ENCODE measurements around the gene TNFSF13. TPM values are rescaled to one million over a fixed set of nuclear protein-coding genes. Genes with fewer than 3 reads are reported as not detected.

Gene TNFSF13
- total RNA-seq, 1 donor from 2014 or later, result 101 TPM

GRCh38 chr17:7588553-7589203 lies 30.1 kb downstream of the TNFSF13 start:
- intact Hi-C loops (cut with DNase I), result no loop called here
- peak overlapping the region; percentile 28 for H3K4me3 ChIP-seq

GRCh38 chr17:7589204-7589868 lies 30.8 kb downstream of the TNFSF13 start:
- peaks cover 49% of the 10 kb centered on the region for H3K36me3 ChIP-seq

More at GRCh38 chr17:7588553-7589203, 30.1 kb downstream of the TNFSF13 start:
- Histone ChIP-seq H3K36me3 (peaks cover 42% of the 10 kb centered on the region), H3K4me1 (peaks cover 17% of the 10 kb centered on the region), H3K9me3 (no peaks in the 10 kb centered on the region), H3K27me3 (no peaks in the 10 kb centered on the region), H3K27ac (no peak overlapping the region)
- ATAC-seq (no peak), DNase-seq (no peak)
- no peak for TF ChIP-seq CTCF (IDR thresholded peaks at IDR 0.05)

GRCh38 chr17:7589891-7590691 lies 31.5 kb downstream of the TNFSF13 start, which contains the start of gene SOX15:
Gene SOX15 (minus strand): TSS chr17:7590094. CDS start chr17:7589676, 418 bp downstream.
- DNase-seq (no peak), ATAC-seq (no peak)
- intact Hi-C loops (cut with DNase I), result no loop called here
- Histone ChIP-seq H3K4me3 (peak within 1 kb of the TSS; percentile 28), H3K36me3 (peaks cover 56% of the 10 kb centered on the region), H3K27ac (no peak within 1 kb of the TSS), H3K27me3 (no peaks in the 10 kb centered on the region), H3K4me1 (peaks cover 9% of the 10 kb centered on the region), H3K9me3 (no peaks in the 10 kb centered on the region)
- TF ChIP-seq CTCF (IDR thresholded peaks at IDR 0.05), result no peak

More at GRCh38 chr17:7589204-7589868, 30.8 kb downstream of the TNFSF13 start:
- no peak overlapping the region for H3K27ac ChIP-seq
- TF ChIP-seq CTCF (IDR thresholded peaks at IDR 0.05), result peak; percentile 89
- peak overlapping the region; percentile 28 for H3K4me3 ChIP-seq
- H3K4me1 ChIP-seq, result peaks cover 16% of the 10 kb centered on the region
- ATAC-seq, result peak; percentile 89
- DNase-seq, result peak; percentile 90
- no peaks in the 10 kb centered on the region for H3K9me3 ChIP-seq
- intact Hi-C loops (cut with DNase I), result no loop called here
- no peaks in the 10 kb centered on the region for H3K27me3 ChIP-seq

GRCh38 chr17:7590743-7591142 lies 32.2 kb downstream of the TNFSF13 start:
- Histone ChIP-seq H3K4me3 (no peak overlapping the region), H3K27ac (no peak overlapping the region), H3K4me1 (peaks cover 4% of the 10 kb centered on the region), H3K36me3 (peaks cover 63% of the 10 kb centered on the region), H3K27me3 (no peaks in the 10 kb centered on the region), H3K9me3 (no peaks in the 10 kb centered on the region)
- TF ChIP-seq CTCF (IDR thresholded peaks at IDR 0.05), result no peak
- intact Hi-C loops (cut with DNase I), result no loop called here
- DNase-seq (no peak), ATAC-seq (no peak)

- intact Hi-C loops (cut with DNase I), result no loop called here
- Histone ChIP-seq H3K27ac (no peak overlapping the region), H3K4me1 (peaks cover 4% of the 10 kb centered on the region), H3K36me3 (peaks cover 71% of the 10 kb centered on the region), H3K9me3 (no peaks in the 10 kb centered on the region), H3K27me3 (no peaks in the 10 kb centered on the region), H3K4me3 (no peak overlapping the region)
- DNase-seq (no peak), ATAC-seq (no peak)
- no peak for TF ChIP-seq CTCF (IDR thresholded peaks at IDR 0.05)
Observed at GRCh38 chr17:7591596-7591995, 33.0 kb downstream of the TNFSF13 start.
